ENCODE data around the gene TMEM39A.
A peak's percentile ranks its signal among the peaks of the same experiment; 100 is the strongest.

TMEM39A gene

GRCh38 chr3:119463171-119464169 is at the start of gene TMEM39A:
Gene TMEM39A, minus strand, starts transcription at chr3:119463615. Its CDS starts 1,541 bp downstream, at chr3:119462074.
- Mint-ChIP-seq H3K9me3 (ENCODE audit: low read depth) (no peaks in the 10 kb centered on the region), H3K36me3 (peaks cover 8% of the 10 kb centered on the region), H3K4me3 (peak within 1 kb of the TSS; percentile 99), H3K27ac (peak within 1 kb of the TSS; percentile 98), H3K4me1 (ENCODE audit: low read depth) (peaks cover 45% of the 10 kb centered on the region), H3K27me3 (no peaks in the 10 kb centered on the region)

GRCh38 chr3:119510690-119511089 is 47.3 kb upstream of the TMEM39A start:
- H3K9me3 Mint-ChIP-seq (ENCODE audit: low read depth), result no peaks in the 10 kb centered on the region
- H3K27me3 Mint-ChIP-seq, result no peaks in the 10 kb centered on the region
- H3K4me3 Mint-ChIP-seq, result no peak overlapping the region
- no peak overlapping the region for H3K27ac Mint-ChIP-seq
- H3K4me1 Mint-ChIP-seq (ENCODE audit: low read depth), result peaks cover 34% of the 10 kb centered on the region
- peaks cover 31% of the 10 kb centered on the region for H3K36me3 Mint-ChIP-seq

GRCh38 chr3:119508172-119508845 is 44.9 kb upstream of the TMEM39A start:
- no peaks in the 10 kb centered on the region for H3K9me3 Mint-ChIP-seq (ENCODE audit: low read depth)
- peaks cover 38% of the 10 kb centered on the region for H3K4me1 Mint-ChIP-seq (ENCODE audit: low read depth)
- no peaks in the 10 kb centered on the region for H3K27me3 Mint-ChIP-seq
- peak overlapping the region; percentile 82 for H3K27ac Mint-ChIP-seq
- H3K36me3 Mint-ChIP-seq, result peaks cover 37% of the 10 kb centered on the region
- H3K4me3 Mint-ChIP-seq, result peak overlapping the region; percentile 21

GRCh38 chr3:119507404-119507803 is 44.0 kb upstream of the TMEM39A start:
- peak overlapping the region; percentile 82 for H3K27ac Mint-ChIP-seq
- H3K27me3 Mint-ChIP-seq, result no peaks in the 10 kb centered on the region
- peak overlapping the region; percentile 33 for H3K4me3 Mint-ChIP-seq
- H3K9me3 Mint-ChIP-seq (ENCODE audit: low read depth), result no peaks in the 10 kb centered on the region
- peaks cover 41% of the 10 kb centered on the region for H3K4me1 Mint-ChIP-seq (ENCODE audit: low read depth)
- peaks cover 34% of the 10 kb centered on the region for H3K36me3 Mint-ChIP-seq

GRCh38 chr3:119506631-119507030 is 43.2 kb upstream of the TMEM39A start:
- no peaks in the 10 kb centered on the region for H3K9me3 Mint-ChIP-seq (ENCODE audit: low read depth)
- H3K27me3 Mint-ChIP-seq, result no peaks in the 10 kb centered on the region
- H3K4me3 Mint-ChIP-seq, result peak overlapping the region; percentile 30
- peak overlapping the region; percentile 82 for H3K27ac Mint-ChIP-seq
- peaks cover 44% of the 10 kb centered on the region for H3K4me1 Mint-ChIP-seq (ENCODE audit: low read depth)
- H3K36me3 Mint-ChIP-seq, result peaks cover 35% of the 10 kb centered on the region

GRCh38 chr3:119500901-119501300 is 37.5 kb upstream of the TMEM39A start:
- peak overlapping the region; percentile 99 for H3K4me3 Mint-ChIP-seq
- H3K36me3 Mint-ChIP-seq, result peaks cover 17% of the 10 kb centered on the region
- H3K9me3 Mint-ChIP-seq (ENCODE audit: low read depth), result no peaks in the 10 kb centered on the region
- H3K4me1 Mint-ChIP-seq (ENCODE audit: low read depth), result peaks cover 46% of the 10 kb centered on the region
- no peaks in the 10 kb centered on the region for H3K27me3 Mint-ChIP-seq
- no peak overlapping the region for H3K27ac Mint-ChIP-seq

GRCh38 chr3:119500265-119500664 is 36.9 kb upstream of the TMEM39A start:
- no peaks in the 10 kb centered on the region for H3K27me3 Mint-ChIP-seq
- H3K36me3 Mint-ChIP-seq, result peaks cover 14% of the 10 kb centered on the region
- no peaks in the 10 kb centered on the region for H3K9me3 Mint-ChIP-seq (ENCODE audit: low read depth)
- no peak overlapping the region for H3K27ac Mint-ChIP-seq
- H3K4me3 Mint-ChIP-seq, result peak overlapping the region; percentile 99
- H3K4me1 Mint-ChIP-seq (ENCODE audit: low read depth), result peaks cover 43% of the 10 kb centered on the region

- H3K27me3 Mint-ChIP-seq, result no peaks in the 10 kb centered on the region
- H3K4me3 Mint-ChIP-seq, result peak within 1 kb of the TSS; percentile 99
- H3K27ac Mint-ChIP-seq, result peak within 1 kb of the TSS; percentile 99
- peaks cover 38% of the 10 kb centered on the region for H3K4me1 Mint-ChIP-seq (ENCODE audit: low read depth)
- peaks cover 3% of the 10 kb centered on the region for H3K36me3 Mint-ChIP-seq
- no peaks in the 10 kb centered on the region for H3K9me3 Mint-ChIP-seq (ENCODE audit: low read depth)
These were observed 35.0 kb upstream of the TMEM39A start, which contains the start of gene TIMMDC1 for GRCh38 chr3:119498186-119499011. Gene TIMMDC1, plus strand, starts transcription at chr3:119498547. Its CDS starts 187 bp downstream, at chr3:119498734.

- H3K4me1 Mint-ChIP-seq (ENCODE audit: low read depth), result peaks cover 37% of the 10 kb centered on the region
- no peaks in the 10 kb centered on the region for H3K9me3 Mint-ChIP-seq (ENCODE audit: low read depth)
- peaks cover 2% of the 10 kb centered on the region for H3K36me3 Mint-ChIP-seq
- peak overlapping the region; percentile 99 for H3K4me3 Mint-ChIP-seq
- H3K27me3 Mint-ChIP-seq, result no peaks in the 10 kb centered on the region
- H3K27ac Mint-ChIP-seq, result peak overlapping the region; percentile 99
These were observed 34.4 kb upstream of the TMEM39A start for GRCh38 chr3:119497820-119498185.

GRCh38 chr3:119494597-119494996 is 31.2 kb upstream of the TMEM39A start:
- H3K36me3 Mint-ChIP-seq, result peaks cover 10% of the 10 kb centered on the region
- H3K4me3 Mint-ChIP-seq, result no peak overlapping the region
- no peak overlapping the region for H3K27ac Mint-ChIP-seq
- no peaks in the 10 kb centered on the region for H3K9me3 Mint-ChIP-seq (ENCODE audit: low read depth)
- peaks cover 14% of the 10 kb centered on the region for H3K4me1 Mint-ChIP-seq (ENCODE audit: low read depth)
- H3K27me3 Mint-ChIP-seq, result no peaks in the 10 kb centered on the region

- H3K4me1 Mint-ChIP-seq (ENCODE audit: low read depth), result peaks cover 9% of the 10 kb centered on the region
- no peaks in the 10 kb centered on the region for H3K27me3 Mint-ChIP-seq
- no peak overlapping the region for H3K4me3 Mint-ChIP-seq
- H3K36me3 Mint-ChIP-seq, result peaks cover 10% of the 10 kb centered on the region
- no peaks in the 10 kb centered on the region for H3K9me3 Mint-ChIP-seq (ENCODE audit: low read depth)
- H3K27ac Mint-ChIP-seq, result no peak overlapping the region
These were observed 29.4 kb upstream of the TMEM39A start for GRCh38 chr3:119492810-119493209.

GRCh38 chr3:119492128-119492527 is 28.7 kb upstream of the TMEM39A start:
- peaks cover 4% of the 10 kb centered on the region for H3K4me1 Mint-ChIP-seq (ENCODE audit: low read depth)

GRCh38 chr3:119490153-119490552 is 26.7 kb upstream of the TMEM39A start:
- H3K4me1 Mint-ChIP-seq (ENCODE audit: low read depth), result peaks cover 4% of the 10 kb centered on the region
- peaks cover 12% of the 10 kb centered on the region for H3K36me3 Mint-ChIP-seq
- H3K27ac Mint-ChIP-seq, result peak overlapping the region; percentile 34
- H3K27me3 Mint-ChIP-seq, result no peaks in the 10 kb centered on the region
- H3K4me3 Mint-ChIP-seq, result no peak overlapping the region
- no peaks in the 10 kb centered on the region for H3K9me3 Mint-ChIP-seq (ENCODE audit: low read depth)

More at GRCh38 chr3:119492128-119492527, 28.7 kb upstream of the TMEM39A start:
- H3K27ac Mint-ChIP-seq, result no peak overlapping the region
- no peak overlapping the region for H3K4me3 Mint-ChIP-seq
- peaks cover 10% of the 10 kb centered on the region for H3K36me3 Mint-ChIP-seq
- H3K9me3 Mint-ChIP-seq (ENCODE audit: low read depth), result no peaks in the 10 kb centered on the region
- H3K27me3 Mint-ChIP-seq, result no peaks in the 10 kb centered on the region

GRCh38 chr3:119485563-119485962 is 22.1 kb upstream of the TMEM39A start:
- Mint-ChIP-seq H3K36me3 (peaks cover 2% of the 10 kb centered on the region), H3K9me3 (ENCODE audit: low read depth) (no peaks in the 10 kb centered on the region), H3K27ac (no peak overlapping the region), H3K4me3 (no peak overlapping the region), H3K4me1 (ENCODE audit: low read depth) (no peaks in the 10 kb centered on the region), H3K27me3 (no peaks in the 10 kb centered on the region)
